CD8-positive, alpha-beta memory T cell (primary cell): ENCODE measurements around the gene HDAC9. TPM values are rescaled to one million over a fixed set of nuclear protein-coding genes. Genes with fewer than 3 reads are reported as not detected.

Source experiments
- CTCF ChIA-PET: fragments of 350-600 bp; sonication (Branson Sonifier 250); formaldehyde crosslinking; loops from one replicate; lab custom pipeline; 2021; ENCODE audit warnings: antibody characterized with exemption; lab: Charles Lee
- POLR2A ChIA-PET: fragments of 350-600 bp; sonication (Branson Sonifier 250); formaldehyde crosslinking; loops from one replicate; lab custom pipeline; 2021; ENCODE audit warnings: antibody characterized with exemption; lab: Charles Lee
- DNase-seq, 5 donors: peaks; one replicate each; pipeline versions ENCODE4 v3.0.0 to v3.0.0-alpha.2; 2020 to 2022; ENCODE audit warnings: mixed read lengths in 1 of 5
- H3K27ac ChIP-seq: one replicate; pipeline ENCODE4 v1.7.0; 2013; ENCODE audit warnings: low read depth, mild to moderate bottlenecking, low read length, moderate library complexity
- H3K27me3 ChIP-seq: 2 replicates; pipeline ENCODE4 v1.7.0; 2013; ENCODE audit warnings: low read length, mild to moderate bottlenecking; ENCODE audit not compliant: insufficient read depth, poor library complexity, severe bottlenecking
- H3K36me3 ChIP-seq: 2 replicates; pipeline ENCODE4 v1.7.0; 2013; ENCODE audit warnings: mild to moderate bottlenecking, low read length, moderate library complexity; ENCODE audit not compliant: insufficient read depth
- H3K4me1 ChIP-seq: 2 replicates; pipeline ENCODE4 v1.7.0; 2013; ENCODE audit warnings: mild to moderate bottlenecking, low read length, moderate library complexity; ENCODE audit not compliant: insufficient read depth
- H3K4me3 ChIP-seq: 2 replicates; pipeline ENCODE4 v1.7.0; 2013; ENCODE audit warnings: mild to moderate bottlenecking, low read length
- H3K9me3 ChIP-seq: 2 replicates; pipeline ENCODE4 v1.7.0; 2013; ENCODE audit warnings: mild to moderate bottlenecking, low read length
- H3K27ac Mint-ChIP-seq, 8 donors: one replicate each; pipeline ENCODE4 v1.8.0; 2020 to 2021; ENCODE audit warnings: mixed read lengths in 8 of 8, mild to moderate bottlenecking in 6 of 8, inconsistent platforms in 3 of 8, moderate library complexity in 3 of 8
- H3K27me3 Mint-ChIP-seq, 2 donors: one replicate each; pipeline ENCODE4 v1.8.0; 2020 to 2021; ENCODE audit warnings: mixed read lengths in 2 of 2, mild to moderate bottlenecking in 1 of 2, moderate library complexity in 1 of 2
- H3K36me3 Mint-ChIP-seq, 3 donors: one replicate each; pipeline ENCODE4 v1.8.0; 2020 to 2021; ENCODE audit warnings: mixed read lengths in 3 of 3, inconsistent platforms in 1 of 3, mild to moderate bottlenecking in 1 of 3
- H3K4me1 Mint-ChIP-seq, 3 donors: one replicate each; pipeline ENCODE4 v1.8.0; 2020 to 2021; ENCODE audit warnings: mixed read lengths in 3 of 3, inconsistent platforms in 1 of 3, mild to moderate bottlenecking in 1 of 3
- H3K4me3 Mint-ChIP-seq, 7 donors: one replicate each; pipeline ENCODE4 v1.8.0; 2020 to 2021; ENCODE audit warnings: mixed read lengths in 7 of 7, mild to moderate bottlenecking in 6 of 7, moderate library complexity in 4 of 7, inconsistent platforms in 2 of 7
- H3K9me3 Mint-ChIP-seq, 5 donors: one replicate each; pipeline ENCODE4 v1.8.0; 2020 to 2022; ENCODE audit warnings: mixed read lengths in 5 of 5, mild to moderate bottlenecking in 3 of 5, moderate library complexity in 2 of 5, inconsistent platforms in 1 of 5
- polyA plus RNA-seq: library from polyadenylated mRNA; unstranded; fragments of 300-500 nt; fragmentation: Illumina TruSeq; gene quantifications from one replicate; pipeline ENCODE4 v1.2.3, GENCODE V29; 2021
- total RNA-seq, 2 experiments: library from RNA; stranded (reverse); gene quantifications; one replicate each; pipeline ENCODE4 v1.2.3, GENCODE V29; 2021

Gene HDAC9
- total and polyA plus RNA-seq, 3 experiments from 2014 or later: 2.5 to 5.0 (median 3.2) TPM

GRCh38 chr7:18555120-18555519, 59.6 kb downstream of the HDAC9 start:
- Histone ChIP-seq H3K9me3 (no peaks in the 10 kb centered on the region), H3K4me3 (no peak overlapping the region), H3K4me1 (no peaks in the 10 kb centered on the region), H3K27me3 (no peaks in the 10 kb centered on the region), H3K36me3 (no peaks in the 10 kb centered on the region), H3K27ac (no peak overlapping the region)
- CTCF ChIA-PET: no interaction called here
- POLR2A ChIA-PET: no interaction called here
- no peak for DNase-seq
- Mint-ChIP-seq H3K9me3 (no peaks in the 10 kb centered on the region), H3K36me3 (no peaks in the 10 kb centered on the region), H3K4me3 (no peak overlapping the region), H3K4me1 (no peaks in the 10 kb centered on the region), H3K27me3 (peaks cover 0 to 1% of the 10 kb centered on the region in 2 donors), H3K27ac (no peak overlapping the region)

GRCh38 chr7:18555968-18556367, 60.4 kb downstream of the HDAC9 start:
- Mint-ChIP-seq H3K4me3 (no peak overlapping the region), H3K9me3 (no peaks in the 10 kb centered on the region), H3K36me3 (no peaks in the 10 kb centered on the region), H3K27me3 (no peaks in the 10 kb centered on the region), H3K4me1 (no peaks in the 10 kb centered on the region), H3K27ac (peak overlapping the region in 1 of 8 donors; percentile 50)
- no peak overlapping the region for H3K27ac ChIP-seq
- H3K4me3 ChIP-seq: no peak overlapping the region
- DNase-seq: no peak
- H3K9me3 ChIP-seq: no peaks in the 10 kb centered on the region
- CTCF ChIA-PET: no interaction called here
- H3K36me3 ChIP-seq: no peaks in the 10 kb centered on the region
- POLR2A ChIA-PET: no interaction called here
- H3K4me1 ChIP-seq: no peaks in the 10 kb centered on the region
- no peaks in the 10 kb centered on the region for H3K27me3 ChIP-seq

DNA sequence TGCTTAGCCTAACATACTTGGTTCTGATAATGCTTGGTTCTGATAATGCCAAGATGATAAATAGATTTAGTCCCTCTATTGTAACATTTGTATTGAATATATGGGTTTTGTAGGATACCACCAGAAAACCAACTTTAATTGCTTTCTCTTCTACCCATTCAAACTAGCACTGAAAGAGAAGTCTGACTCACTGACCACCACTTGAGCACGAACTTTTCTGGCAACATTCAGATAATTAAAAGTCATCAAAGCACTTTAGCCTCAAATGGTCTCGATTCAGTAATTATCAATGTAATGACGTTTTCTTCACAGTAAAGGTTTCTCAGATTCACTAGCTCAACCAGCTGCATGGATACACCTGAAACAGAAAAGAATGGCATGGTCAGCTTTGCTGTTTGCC, 63.0 kb downstream of the HDAC9 start:
- POLR2A ChIA-PET: no interaction called here
- H3K27me3 Mint-ChIP-seq: no peaks in the 10 kb centered on the region
- Histone ChIP-seq H3K27ac (no peak overlapping the region), H3K36me3 (no peaks in the 10 kb centered on the region), H3K27me3 (no peaks in the 10 kb centered on the region), H3K4me3 (no peak overlapping the region), H3K9me3 (no peaks in the 10 kb centered on the region), H3K4me1 (no peaks in the 10 kb centered on the region)
- CTCF ChIA-PET: no interaction called here
- H3K4me3 Mint-ChIP-seq: no peak overlapping the region
- no peak for DNase-seq
- no peaks in the 10 kb centered on the region for H3K4me1 Mint-ChIP-seq
- H3K36me3 Mint-ChIP-seq: no peaks in the 10 kb centered on the region
- no peak overlapping the region for H3K27ac Mint-ChIP-seq
- H3K9me3 Mint-ChIP-seq: peaks cover 0 to 2% (median 0%) of the 10 kb centered on the region in 5 donors

DNA sequence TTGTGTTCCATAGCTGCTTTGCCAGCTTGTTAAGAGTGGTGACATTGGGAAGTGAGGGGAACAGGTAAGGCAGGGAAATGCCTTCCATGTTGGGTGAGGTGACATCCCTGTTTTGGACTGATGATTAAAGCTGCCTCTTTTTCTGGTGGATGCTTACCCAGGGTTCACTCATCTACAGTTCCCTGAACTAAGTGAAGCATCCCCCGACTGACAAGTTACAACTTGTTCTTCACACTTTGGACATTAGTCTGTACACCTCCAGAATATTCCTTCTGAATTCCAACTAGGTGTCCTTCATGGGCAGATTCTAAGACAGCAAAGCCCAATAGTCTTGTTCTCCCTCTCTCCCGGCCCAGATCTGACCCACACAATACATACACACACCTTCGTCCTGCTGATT, 63.4 kb downstream of the HDAC9 start:
- Mint-ChIP-seq H3K9me3 (peaks cover 0 to 2% (median 0%) of the 10 kb centered on the region in 5 donors), H3K4me1 (no peaks in the 10 kb centered on the region), H3K36me3 (no peaks in the 10 kb centered on the region), H3K27me3 (no peaks in the 10 kb centered on the region), H3K27ac (no peak overlapping the region), H3K4me3 (no peak overlapping the region)
- H3K27ac ChIP-seq: no peak overlapping the region
- no peaks in the 10 kb centered on the region for H3K9me3 ChIP-seq
- no peaks in the 10 kb centered on the region for H3K27me3 ChIP-seq
- no peak for DNase-seq
- H3K4me3 ChIP-seq: no peak overlapping the region
- no peaks in the 10 kb centered on the region for H3K4me1 ChIP-seq
- no peaks in the 10 kb centered on the region for H3K36me3 ChIP-seq
- ChIA-PET POLR2A (no interaction called here), CTCF (no interaction called here)

GRCh38 chr7:18559756-18560155, 64.2 kb downstream of the HDAC9 start:
- Mint-ChIP-seq H3K27ac (no peak overlapping the region), H3K9me3 (peaks cover 0 to 2% (median 0%) of the 10 kb centered on the region in 5 donors), H3K4me1 (no peaks in the 10 kb centered on the region), H3K4me3 (no peak overlapping the region), H3K27me3 (no peaks in the 10 kb centered on the region), H3K36me3 (no peaks in the 10 kb centered on the region)
- Histone ChIP-seq H3K27me3 (no peaks in the 10 kb centered on the region), H3K4me1 (no peaks in the 10 kb centered on the region), H3K9me3 (no peaks in the 10 kb centered on the region), H3K36me3 (no peaks in the 10 kb centered on the region), H3K4me3 (no peak overlapping the region), H3K27ac (no peak overlapping the region)
- CTCF ChIA-PET: no interaction called here
- DNase-seq: no peak
- POLR2A ChIA-PET: no interaction called here

- H3K27me3 ChIP-seq: no peaks in the 10 kb centered on the region
- no peaks in the 10 kb centered on the region for H3K9me3 ChIP-seq
- peaks cover 0 to 2% (median 0%) of the 10 kb centered on the region in 5 donors for H3K9me3 Mint-ChIP-seq
- H3K36me3 Mint-ChIP-seq: no peaks in the 10 kb centered on the region
- H3K27ac ChIP-seq: no peak overlapping the region
- H3K36me3 ChIP-seq: no peaks in the 10 kb centered on the region
- ChIA-PET POLR2A (no interaction called here), CTCF (interaction anchor here (0.9 kb wide), 1 partner anchor 22 kb away, joined by 3 read pairs; no protein-coding TSS in a partner anchor)
- H3K27ac Mint-ChIP-seq: no peak overlapping the region
- H3K27me3 Mint-ChIP-seq: no peaks in the 10 kb centered on the region
- no peak for DNase-seq
- no peaks in the 10 kb centered on the region for H3K4me1 Mint-ChIP-seq
- no peaks in the 10 kb centered on the region for H3K4me1 ChIP-seq
- no peak overlapping the region for H3K4me3 Mint-ChIP-seq
- no peak overlapping the region for H3K4me3 ChIP-seq
These were observed 69.2 kb downstream of the HDAC9 start for GRCh38 chr7:18564779-18565178.

DNA sequence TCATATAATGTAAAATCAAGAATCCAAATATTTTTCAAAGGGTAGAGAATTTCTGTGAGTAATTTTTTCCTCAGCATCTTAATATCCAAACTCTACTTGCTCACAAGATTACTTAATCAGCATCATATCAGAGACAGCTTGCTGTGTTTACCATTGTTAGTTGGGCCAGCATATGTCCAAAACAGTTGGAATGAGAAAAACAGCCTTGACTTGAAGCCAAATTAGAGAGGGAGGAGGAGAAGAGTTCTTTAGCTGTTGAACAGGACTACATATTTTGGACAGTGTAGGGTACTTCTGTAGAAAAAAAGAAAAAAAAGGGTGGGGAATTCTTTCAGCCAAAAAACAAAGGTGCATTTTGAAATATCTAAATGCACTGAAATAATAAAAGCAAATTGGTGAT, 69.8 kb downstream of the HDAC9 start:
- Histone ChIP-seq H3K4me1 (no peaks in the 10 kb centered on the region), H3K9me3 (no peaks in the 10 kb centered on the region), H3K4me3 (no peak overlapping the region), H3K27me3 (no peaks in the 10 kb centered on the region), H3K36me3 (no peaks in the 10 kb centered on the region), H3K27ac (no peak overlapping the region)
- no peaks in the 10 kb centered on the region for H3K36me3 Mint-ChIP-seq
- H3K9me3 Mint-ChIP-seq: peaks cover 0 to 2% (median 0%) of the 10 kb centered on the region in 5 donors
- ChIA-PET POLR2A (no interaction called here), CTCF (no interaction called here)
- H3K4me1 Mint-ChIP-seq: no peaks in the 10 kb centered on the region
- no peak overlapping the region for H3K27ac Mint-ChIP-seq
- no peak for DNase-seq
- no peaks in the 10 kb centered on the region for H3K27me3 Mint-ChIP-seq
- no peak overlapping the region for H3K4me3 Mint-ChIP-seq

GRCh38 chr7:18566205-18566604, 70.7 kb downstream of the HDAC9 start:
- Mint-ChIP-seq H3K27me3 (no peaks in the 10 kb centered on the region), H3K9me3 (peaks cover 0 to 2% (median 0%) of the 10 kb centered on the region in 5 donors), H3K36me3 (no peaks in the 10 kb centered on the region), H3K27ac (no peak overlapping the region), H3K4me1 (no peaks in the 10 kb centered on the region), H3K4me3 (no peak overlapping the region)
- Histone ChIP-seq H3K36me3 (no peaks in the 10 kb centered on the region), H3K27ac (no peak overlapping the region), H3K27me3 (no peaks in the 10 kb centered on the region), H3K9me3 (no peaks in the 10 kb centered on the region), H3K4me1 (no peaks in the 10 kb centered on the region), H3K4me3 (no peak overlapping the region)
- DNase-seq: no peak
- POLR2A ChIA-PET: no interaction called here
- CTCF ChIA-PET: no interaction called here

GRCh38 chr7:18566829-18567228, 71.3 kb downstream of the HDAC9 start:
- Mint-ChIP-seq H3K4me3 (no peak overlapping the region), H3K27ac (peak overlapping the region in 1 of 8 donors; percentile 52), H3K36me3 (no peaks in the 10 kb centered on the region), H3K4me1 (no peaks in the 10 kb centered on the region), H3K27me3 (no peaks in the 10 kb centered on the region), H3K9me3 (peaks cover 0 to 2% (median 0%) of the 10 kb centered on the region in 5 donors)
- CTCF ChIA-PET: no interaction called here
- Histone ChIP-seq H3K4me1 (no peaks in the 10 kb centered on the region), H3K9me3 (no peaks in the 10 kb centered on the region), H3K27ac (no peak overlapping the region), H3K27me3 (no peaks in the 10 kb centered on the region), H3K4me3 (no peak overlapping the region), H3K36me3 (no peaks in the 10 kb centered on the region)
- no peak for DNase-seq
- POLR2A ChIA-PET: no interaction called here
